K562 (cell line): ENCODE data around the gene PAK1IP1. TPM values are rescaled to one million over a fixed set of nuclear protein-coding genes. Genes with fewer than 3 reads are reported as not detected.
A peak's percentile ranks its signal among the peaks of the same experiment; 100 is the strongest.

Experiments
- BRF1 ChIP-seq: IDR thresholded peaks from 3 replicates; pipeline ENCODE4 v1.6.1; 2011; ENCODE audit warnings: borderline replicate concordance, mild to moderate bottlenecking; ENCODE audit not compliant: insufficient read length; ENCODE audit errors: extremely low read depth
- CHD1 ChIP-seq: fragments of 200-600 bp; sonication (generic); IDR thresholded peaks from one replicate; pipeline ENCODE4 v1.6.1; 2012; ENCODE audit warnings: mild to moderate bottlenecking, moderate library complexity, low read length, inconsistent platforms
- E2F1 ChIP-seq: sonication (generic); formaldehyde crosslinking; IDR thresholded peaks from 2 replicates; pipeline ENCODE4 v1.8.1; 2023; ENCODE audit warnings: mild to moderate bottlenecking, missing genetic modification reagents, moderate library complexity
- FOXA3 ChIP-seq, 2 experiments: fragments of 450-650 bp in 1 of 2; sonication (generic) in 1 of 2; formaldehyde crosslinking; IDR thresholded peaks in 1 of 2; conservative IDR thresholded peaks in 1 of 2; 2 replicates each; pipeline versions ENCODE4 v1.4.0 to v1.8.0; 2020 to 2022; ENCODE audit warnings: mild to moderate bottlenecking in 2 of 2, missing genetic modification reagents in 1 of 2
- HDGF ChIP-seq: fragments of 450-650 bp; IDR thresholded peaks from 2 replicates; pipeline ENCODE4 v1.6.1; 2016
- HIVEP1 ChIP-seq: fragments of 250-450 bp; sonication (Bioruptor Pico); IDR thresholded peaks from 2 replicates; pipeline ENCODE4 v1.4.0; 2020; ENCODE audit warnings: mild to moderate bottlenecking
- HMGXB4 ChIP-seq: sonication (generic); formaldehyde crosslinking; IDR thresholded peaks from 2 replicates; pipeline ENCODE4 v1.8.1; 2023; ENCODE audit warnings: mild to moderate bottlenecking, missing genetic modification reagents
- MLX ChIP-seq, 2 experiments: fragments of 450-650 bp in 1 of 2; sonication (generic) in 1 of 2; formaldehyde crosslinking; conservative IDR thresholded peaks; 2 replicates each; pipeline versions ENCODE4 v1.4.0 to v1.8.1; 2020 to 2022; ENCODE audit warnings: mild to moderate bottlenecking in 1 of 2, missing genetic modification reagents in 1 of 2
- RHOXF2B ChIP-seq: fragments of 250-450 bp; sonication (Bioruptor Pico); conservative IDR thresholded peaks from 2 replicates; pipeline ENCODE4 v1.5.1; 2021
- TEAD2 ChIP-seq: fragments of 450-650 bp; IDR thresholded peaks from 2 replicates; pipeline ENCODE4 v1.6.1; 2016; ENCODE audit warnings: missing genetic modification characterization, control low read depth, missing compliant biosample characterization
- ZC3H8 ChIP-seq: fragments of 450-650 bp; IDR thresholded peaks from 2 replicates; pipeline ENCODE4 v1.6.1; 2017
- ZNF318 ChIP-seq, 2 experiments: fragments of 450-650 bp; IDR thresholded peaks; 2 replicates each; pipeline ENCODE4 v1.6.1; 2016; ENCODE audit warnings: mild to moderate bottlenecking in 2 of 2, borderline replicate concordance in 1 of 2, low read depth in 1 of 2, moderate library complexity in 1 of 2
- polyA plus RNA-seq, 8 experiments: library from polyadenylated mRNA; depleted of rRNA in 4 of 8; stranded (reverse) in 5 of 8; unstranded in 3 of 8; fragments of >200 nt; fragmentation: Nextera tagmentation in 2 of 8; fragmentation: Illumina TruSeq in 1 of 8; extraction: Ambion mirVana in 2 of 8; extraction: Trizol in 1 of 8; gene quantifications; 2 replicates each; pipeline versions ENCODE4 v1.2.1 to v1.2.3, GENCODE V29; 2011 to 2014; ENCODE audit warnings: inconsistent platforms in 1 of 8, missing spikeins in 1 of 8
- total RNA-seq, 7 experiments: library from RNA; depleted of rRNA in 6 of 7; stranded (reverse); fragments of >200 nt in 6 of 7; fragmentation: Illumina TruSeq in 2 of 7; extraction: Trizol in 2 of 7; gene quantifications; 2 replicates each; pipeline versions ENCODE4 v1.2.1 to v1.2.3, GENCODE V29; 2011 to 2021; ENCODE audit warnings: low replicate concordance in 1 of 7
- TF ChIP-seq, protein P1 (sequence below): fragments of 250-450 bp; sonication (Bioruptor Pico); IDR thresholded peaks from 2 replicates; pipeline ENCODE4 v1.6.1; 2021; ENCODE audit warnings: mild to moderate bottlenecking
- TF ChIP-seq, protein P2 (sequence below): IDR thresholded peaks from 2 replicates; pipeline ENCODE4 v1.6.1; 2011; ENCODE audit not compliant: insufficient read length; ENCODE audit errors: extremely low read depth

The PAK1IP1 gene
- total and polyA plus RNA-seq, 9 of the 15 experiments (the other 6 are each of a cell fraction or from before 2014, with no cell fraction given) = 50.0 to 200 (median 87.0) TPM

GRCh38 chr6:10662207-10662606, 32.6 kb upstream of the PAK1IP1 start (continued):
- TF ChIP-seq TEAD2 (peak; percentile 68; the same call in 1 of the 2 replicates), BRF1 (no peak), ZC3H8 (no peak), ZNF318 (IDR thresholded peaks at IDR 0.05; ENCODE audit: borderline replicate concordance in 1 of 2, low read depth in 1 of 2) (no peak), MLX (CRISPR knock-in tag; conservative IDR thresholded peaks at IDR 0.05) (no peak), HIVEP1 (CRISPR knock-in tag) (peak; percentile 92), CHD1 (no peak), RHOXF2B (no peak), HMGXB4 (no peak), HDGF (no peak), E2F1 (no peak), FOXA3 (CRISPR knock-in tag; conservative IDR thresholded peaks at IDR 0.05 in 1 of 2, IDR thresholded peaks at IDR 0.05 in 1 of 2) (no peak)
- TF ChIP-seq, protein P1, sequence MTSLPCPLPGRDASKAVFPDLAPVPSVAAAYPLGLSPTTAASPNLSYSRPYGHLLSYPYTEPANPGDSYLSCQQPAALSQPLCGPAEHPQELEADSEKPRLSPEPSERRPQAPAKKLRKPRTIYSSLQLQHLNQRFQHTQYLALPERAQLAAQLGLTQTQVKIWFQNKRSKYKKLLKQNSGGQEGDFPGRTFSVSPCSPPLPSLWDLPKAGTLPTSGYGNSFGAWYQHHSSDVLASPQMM (CRISPR knock-in tag) = no peak
- TF ChIP-seq, protein P2, sequence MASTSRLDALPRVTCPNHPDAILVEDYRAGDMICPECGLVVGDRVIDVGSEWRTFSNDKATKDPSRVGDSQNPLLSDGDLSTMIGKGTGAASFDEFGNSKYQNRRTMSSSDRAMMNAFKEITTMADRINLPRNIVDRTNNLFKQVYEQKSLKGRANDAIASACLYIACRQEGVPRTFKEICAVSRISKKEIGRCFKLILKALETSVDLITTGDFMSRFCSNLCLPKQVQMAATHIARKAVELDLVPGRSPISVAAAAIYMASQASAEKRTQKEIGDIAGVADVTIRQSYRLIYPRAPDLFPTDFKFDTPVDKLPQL = no peak
